PFSK-1 (cell line): ENCODE data around the gene PHC2.

Experiments used
- FOXP2 ChIP-seq: optimal IDR thresholded peaks from 2 replicates; pipeline ENCODE3; 2011; ENCODE audit warnings: borderline replicate concordance, control low read depth, inconsistent platforms; ENCODE audit not compliant: insufficient read depth; ENCODE audit errors: extremely low read length, extremely low read depth
- POLR2AphosphoS5 ChIP-seq: IDR thresholded peaks from 2 replicates; pipeline ENCODE4 v1.6.1; 2012; ENCODE audit warnings: low read depth, mild to moderate bottlenecking, control low read depth, low read length, moderate library complexity
- REST ChIP-seq, 2 experiments: IDR thresholded peaks; 2 replicates each; pipeline versions ENCODE4 v1.6.1 to v1.8.0; 2011 to 2012; ENCODE audit warnings: low read depth in 2 of 2, low read length in 2 of 2, control low read depth in 1 of 2, inconsistent platforms in 1 of 2, mild to moderate bottlenecking in 1 of 2, moderate library complexity in 1 of 2; ENCODE audit not compliant: insufficient read depth in 1 of 2
- SIN3A ChIP-seq: IDR thresholded peaks from 2 replicates; pipeline ENCODE4 v1.6.1; 2012; ENCODE audit warnings: mild to moderate bottlenecking, low read length, moderate library complexity, borderline replicate concordance; ENCODE audit not compliant: insufficient read depth
- TAF1 ChIP-seq: IDR thresholded peaks from 2 replicates; pipeline ENCODE4 v1.6.1; 2012; ENCODE audit warnings: low read length, control low read depth, borderline replicate concordance; ENCODE audit not compliant: insufficient read depth

- TF ChIP-seq REST (IDR thresholded peaks at IDR 0.05; ENCODE audit: insufficient read depth in 1 of 2, low read depth in 2 of 2, low read length in 2 of 2) (no peak), POLR2AphosphoS5 (no peak), TAF1 (no peak), SIN3A (no peak), FOXP2 (no peak)
Observed at GRCh38 chr1:33373606-33374005, 57.3 kb downstream of the PHC2 start.
